Activated CD8-positive, alpha-beta memory T cell treated with anti-CD3 and anti-CD28 coated beads, Interleukin-2, amount 50 U/mL, for 4 hours (primary cell): ENCODE results near the gene KLRC3.
"Not testable (repeated sequence)": the region's sequence is repeated elsewhere in the genome, so short reads cannot be mapped to it uniquely, and the experiment has no call there.

Experiments
- DNase-seq: peaks from one replicate; pipeline ENCODE4 v3.0.0-alpha.2; 2020

Gene KLRC3

DNA sequence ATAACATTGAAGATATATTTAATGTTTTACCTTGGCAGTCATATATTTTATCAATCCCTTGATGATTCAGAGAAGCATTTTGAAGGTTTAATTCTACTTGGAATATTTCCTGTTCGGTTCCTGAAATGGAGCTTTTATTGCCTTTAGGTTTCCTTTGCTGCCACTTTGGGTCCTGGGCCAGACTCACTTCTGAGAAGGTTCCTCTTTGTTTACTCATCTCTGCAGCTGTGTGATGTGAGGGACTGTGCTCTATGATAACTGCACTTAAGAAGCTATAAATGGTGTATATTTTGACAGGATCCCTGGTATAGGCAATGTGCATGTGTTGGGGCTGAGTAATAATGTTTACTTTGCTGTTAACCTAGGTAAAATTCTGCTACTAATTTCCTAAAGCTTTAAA, at the start of gene KLRC3:
TSS of gene KLRC3 (minus strand) at position 262 of the 400 bp plus-strand sequence. CDS start at position 217, 45 bp downstream.
- DNase-seq: not testable (repeated sequence)

GRCh38 chr12:10469701-10470100, 49.3 kb upstream of the KLRC3 start:
- DNase-seq: no peak

- no peak for DNase-seq
Measured at GRCh38 chr12:10466311-10466710, 45.9 kb upstream of the KLRC3 start.

GRCh38 chr12:10457760-10458159, 37.4 kb upstream of the KLRC3 start:
- DNase-seq: no peak

GRCh38 chr12:10456856-10457255, 36.5 kb upstream of the KLRC3 start:
- DNase-seq: no peak

DNA sequence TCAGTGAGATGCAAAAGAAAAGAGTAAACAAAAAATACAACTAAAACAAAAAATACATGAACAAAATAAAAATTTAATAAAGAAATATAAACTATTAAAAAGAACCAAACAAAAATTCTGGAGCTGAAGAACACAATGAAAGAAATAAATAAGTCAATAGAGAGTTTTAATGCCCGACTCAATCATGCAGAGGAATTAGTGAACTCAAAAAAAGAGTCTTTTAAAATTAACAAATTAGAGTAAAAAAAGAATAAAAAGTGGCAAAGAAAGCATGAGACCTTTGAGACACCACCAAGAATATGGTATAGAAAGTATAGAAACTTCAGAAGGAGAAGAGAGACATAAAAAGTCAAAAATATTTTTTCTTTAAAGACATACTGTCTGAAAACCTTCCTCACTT, 35.4 kb upstream of the KLRC3 start:
- no peak for DNase-seq

GRCh38 chr12:10454531-10454930, 34.1 kb upstream of the KLRC3 start:
- no peak for DNase-seq

- DNase-seq: no peak
Measured at GRCh38 chr12:10453156-10453555, 32.8 kb upstream of the KLRC3 start, which contains the start of gene KLRC1. TSS of gene KLRC1 (minus strand) at chr12:10453377. CDS start at chr12:10451156, 2,221 bp downstream.

- DNase-seq: no peak
Measured at GRCh38 chr12:10448236-10448635, 27.8 kb upstream of the KLRC3 start.

DNA sequence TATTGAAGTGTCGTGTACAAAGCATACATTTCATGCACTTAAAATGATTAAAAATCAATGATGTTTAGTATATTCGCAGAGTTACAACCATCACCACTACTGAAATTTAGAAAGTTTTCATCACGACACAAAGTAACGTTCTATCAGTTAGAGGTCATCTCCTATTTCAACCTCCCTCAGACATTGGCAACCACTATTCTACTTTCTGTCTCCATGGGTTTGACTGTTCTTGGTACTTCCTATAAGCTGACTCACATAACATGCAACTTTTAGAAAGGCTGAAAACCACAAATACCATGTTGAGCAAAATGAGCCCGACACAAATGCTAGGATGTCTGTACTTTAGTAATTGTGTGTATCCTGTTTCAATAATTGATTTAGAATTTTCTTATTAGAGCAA, 25.7 kb upstream of the KLRC3 start:
- DNase-seq: not testable (repeated sequence)

DNA sequence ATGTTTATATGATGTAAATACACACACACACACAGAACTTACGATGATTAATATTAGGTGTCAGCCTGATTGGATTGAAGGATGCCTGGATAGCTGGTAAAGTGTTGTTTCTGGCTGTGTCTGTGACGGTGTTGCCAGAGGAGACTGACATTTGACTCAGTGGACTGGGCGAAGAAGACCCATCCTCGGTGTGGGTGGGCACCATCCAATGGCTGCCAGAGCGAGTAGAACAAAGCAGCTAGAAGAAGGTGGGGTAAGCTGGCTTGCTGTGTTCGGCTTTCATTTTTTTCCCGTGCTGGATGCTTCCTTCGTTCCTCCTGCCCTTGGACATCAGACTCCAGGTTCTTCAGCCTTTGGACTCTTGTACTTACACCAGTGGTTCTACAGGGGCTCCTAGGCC, 20.7 kb upstream of the KLRC3 start:
- not testable (repeated sequence) for DNase-seq

GRCh38 chr12:10439608-10440274, 19.3 kb upstream of the KLRC3 start:
- DNase-seq: not testable (repeated sequence)

GRCh38 chr12:10437601-10438000, 17.2 kb upstream of the KLRC3 start:
- DNase-seq: not testable (repeated sequence)

GRCh38 chr12:10435816-10436215, 15.4 kb upstream of the KLRC3 start, which contains the start of gene KLRC2:
TSS of gene KLRC2 (minus strand) at chr12:10436010. CDS start at chr12:10435986, 24 bp downstream.
- not testable (repeated sequence) for DNase-seq

DNA sequence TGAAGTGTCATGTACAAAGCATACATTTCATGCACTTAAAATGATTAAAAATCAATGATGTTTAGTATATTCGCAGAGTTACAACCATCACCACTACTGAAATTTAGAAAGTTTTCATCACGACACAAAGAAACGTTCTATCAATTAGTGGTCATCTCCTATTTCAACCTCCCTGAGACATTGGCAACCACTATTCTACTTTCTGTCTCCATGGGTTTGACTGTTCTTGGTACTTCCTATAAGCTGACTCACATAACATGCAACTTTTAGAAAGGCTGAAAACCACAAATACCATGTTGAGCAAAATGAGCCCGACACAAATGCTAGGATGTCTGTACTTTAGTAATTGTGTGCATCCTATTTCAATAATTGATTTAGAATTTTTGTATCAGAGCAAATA, 10.2 kb upstream of the KLRC3 start:
- DNase-seq: not testable (repeated sequence)

GRCh38 chr12:10425938-10426337, 5.5 kb upstream of the KLRC3 start:
- not testable (repeated sequence) for DNase-seq

DNA sequence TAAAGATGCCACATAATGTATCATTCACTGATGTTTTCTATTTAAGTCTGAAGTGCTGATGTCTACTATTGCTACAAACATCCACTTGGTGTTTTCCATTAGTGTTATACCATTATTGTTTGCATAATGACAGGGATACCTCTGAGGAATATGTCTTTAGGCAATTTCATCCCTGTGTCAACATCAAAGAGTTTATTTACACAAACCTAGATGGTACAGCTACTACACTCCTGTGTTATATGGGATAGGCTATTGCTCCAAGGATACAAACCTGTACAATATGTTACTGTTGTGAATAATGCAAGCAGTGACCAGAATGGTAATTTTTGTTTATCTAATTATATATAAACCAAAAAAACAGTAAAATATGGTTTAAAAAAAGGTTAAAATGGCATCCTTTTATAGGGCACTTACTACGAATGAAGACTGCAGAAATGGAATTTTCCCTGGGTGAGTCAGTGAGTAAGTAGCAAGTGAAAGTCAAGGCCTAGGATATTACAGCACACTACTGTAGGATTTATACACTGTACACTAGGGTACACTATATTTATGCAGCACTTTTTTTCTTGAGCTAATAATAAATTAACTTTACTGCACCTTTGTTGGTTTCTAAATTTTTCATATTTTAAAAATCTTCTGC, 4.0 kb upstream of the KLRC3 start:
- not testable (repeated sequence) for DNase-seq

GRCh38 chr12:10422159-10422558, 1.8 kb upstream of the KLRC3 start:
- DNase-seq: not testable (repeated sequence)

DNA sequence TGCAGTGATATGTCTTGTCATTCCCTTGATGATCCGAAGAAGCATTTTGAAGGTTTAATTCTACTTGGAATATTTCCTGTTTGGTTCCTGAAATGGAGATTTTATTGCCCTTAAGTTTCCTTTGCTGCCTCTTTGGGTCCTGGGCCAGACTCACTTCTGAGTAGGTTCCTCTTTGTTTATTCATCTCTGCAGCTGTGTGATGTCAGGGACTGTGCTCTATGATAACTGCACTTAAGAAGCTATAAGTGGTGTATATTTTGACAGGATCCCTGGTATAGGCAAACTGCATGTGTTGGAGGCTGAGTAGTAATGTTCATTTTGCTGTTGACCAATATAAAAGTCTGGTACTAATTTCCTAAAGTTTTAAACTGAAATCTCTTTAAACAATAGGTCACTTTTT, 11.0 kb downstream of the KLRC3 start, which contains the start of gene KLRC4:
TSS of gene KLRC4 (minus strand) at position 366 of the 400 bp plus-strand sequence. CDS start at position 184, 182 bp downstream.
- DNase-seq: no peak

DNA sequence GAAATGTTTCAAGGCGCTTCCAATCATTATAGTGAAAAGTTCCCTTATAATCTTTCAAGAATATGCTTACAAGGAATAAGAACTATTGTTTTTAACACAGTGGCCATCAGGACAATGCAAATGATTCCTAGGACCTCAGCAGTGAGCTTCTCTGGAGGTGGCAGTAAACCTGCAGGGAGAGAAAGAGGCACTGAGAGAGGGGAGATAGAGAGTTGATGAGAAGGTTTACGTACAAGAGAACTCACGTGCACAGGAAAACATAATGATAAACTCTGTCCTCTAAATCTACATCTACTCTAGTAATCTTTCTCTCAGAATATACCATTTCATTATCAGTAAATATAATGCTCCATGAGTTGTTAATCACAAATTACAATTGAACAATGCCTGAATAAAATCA, 11.6 kb downstream of the KLRC3 start:
- DNase-seq: no peak

DNA sequence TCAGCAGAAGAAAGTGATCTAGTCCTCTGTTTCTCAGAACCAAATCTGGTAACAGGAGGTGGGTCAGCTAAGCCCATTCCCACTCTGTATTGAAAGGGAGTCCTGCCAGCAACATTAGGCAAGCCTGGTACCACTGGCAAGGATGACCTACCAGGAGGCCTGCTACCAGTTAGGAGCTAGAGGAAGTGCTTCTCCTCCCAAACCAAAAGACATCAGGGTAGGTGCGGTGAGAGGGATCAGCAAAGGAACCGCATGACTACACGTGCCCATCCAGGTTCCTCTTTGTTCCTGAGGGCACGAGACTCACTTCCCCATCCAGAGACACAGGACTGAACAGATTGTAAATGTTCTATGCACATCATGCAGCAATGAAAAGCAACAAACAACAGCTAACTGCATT, 13.7 kb downstream of the KLRC3 start:
- no peak for DNase-seq

DNA sequence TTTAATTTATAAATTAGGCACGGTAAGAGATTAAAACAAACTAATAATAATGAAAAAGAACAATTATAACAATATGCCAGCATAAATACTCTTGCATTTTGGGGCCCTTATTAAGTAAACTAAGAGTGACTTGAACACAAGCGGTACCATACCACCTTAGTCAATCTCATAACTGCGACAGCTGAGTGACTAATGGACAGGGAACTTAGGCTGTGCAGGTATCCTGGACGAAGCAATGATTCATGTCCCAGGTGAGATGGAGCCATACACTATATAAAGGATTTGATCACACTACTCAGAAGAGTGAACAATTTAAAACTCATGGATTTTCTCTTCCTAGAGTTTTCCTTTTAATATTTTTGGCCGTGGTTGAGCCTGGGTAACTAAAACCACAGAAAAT, 15.1 kb downstream of the KLRC3 start:
- DNase-seq: no peak

- no peak for DNase-seq
Measured at GRCh38 chr12:10404798-10405197, 15.6 kb downstream of the KLRC3 start.

- no peak for DNase-seq
Measured at GRCh38 chr12:10400829-10401228, 19.6 kb downstream of the KLRC3 start.
